Choroid plexus epithelial cell (primary cell): Measurements from ENCODE around the gene COX19.

Source experiments
- DNase-seq: peaks from one replicate; pipeline ENCODE4 v3.0.0-alpha.2; 2010; ENCODE audit warnings: low read depth
- H3K4me3 ChIP-seq: 2 replicates; pipeline ENCODE4 v1.5.1; 2011; ENCODE audit warnings: low read depth, mild to moderate bottlenecking, control low read depth, low read length, moderate library complexity
- TF ChIP-seq, protein P1 (sequence below): conservative IDR thresholded peaks from 2 replicates; pipeline ENCODE4 v1.5.1; 2011; ENCODE audit warnings: low read depth, mild to moderate bottlenecking, control low read depth, inconsistent platforms, low read length, moderate library complexity

The COX19 gene

DNA sequence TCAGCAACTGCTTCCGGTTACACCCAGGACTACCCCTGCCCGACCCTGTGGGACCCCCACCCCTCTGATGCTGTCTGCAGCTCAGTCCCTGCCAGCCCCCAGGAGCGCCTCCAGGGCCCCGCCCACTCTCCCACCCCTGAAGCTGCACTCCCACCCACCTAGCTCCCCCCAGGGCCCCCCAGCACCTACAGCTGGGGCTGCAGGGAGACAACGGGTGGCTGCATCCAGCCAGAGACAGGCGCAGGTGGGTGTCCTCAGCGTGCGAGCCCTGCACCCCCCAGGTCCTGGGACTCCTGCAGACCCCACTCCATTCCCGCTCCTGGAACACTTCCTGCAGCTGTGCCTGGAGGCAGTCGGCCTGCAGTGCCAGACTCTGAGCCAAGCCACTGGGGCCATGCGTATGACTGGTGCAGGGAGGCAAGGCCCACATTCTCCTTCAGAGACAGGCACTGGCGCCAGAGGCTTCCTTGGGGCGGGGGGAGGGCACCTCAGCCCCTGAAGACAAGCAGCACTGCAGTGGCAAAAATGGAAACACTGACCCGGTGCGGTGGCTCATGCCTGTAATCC lies 13.7 kb upstream of the COX19 start:
- no peak for DNase-seq
- H3K4me3 ChIP-seq, result no peak overlapping the region
- TF ChIP-seq, protein P1, sequence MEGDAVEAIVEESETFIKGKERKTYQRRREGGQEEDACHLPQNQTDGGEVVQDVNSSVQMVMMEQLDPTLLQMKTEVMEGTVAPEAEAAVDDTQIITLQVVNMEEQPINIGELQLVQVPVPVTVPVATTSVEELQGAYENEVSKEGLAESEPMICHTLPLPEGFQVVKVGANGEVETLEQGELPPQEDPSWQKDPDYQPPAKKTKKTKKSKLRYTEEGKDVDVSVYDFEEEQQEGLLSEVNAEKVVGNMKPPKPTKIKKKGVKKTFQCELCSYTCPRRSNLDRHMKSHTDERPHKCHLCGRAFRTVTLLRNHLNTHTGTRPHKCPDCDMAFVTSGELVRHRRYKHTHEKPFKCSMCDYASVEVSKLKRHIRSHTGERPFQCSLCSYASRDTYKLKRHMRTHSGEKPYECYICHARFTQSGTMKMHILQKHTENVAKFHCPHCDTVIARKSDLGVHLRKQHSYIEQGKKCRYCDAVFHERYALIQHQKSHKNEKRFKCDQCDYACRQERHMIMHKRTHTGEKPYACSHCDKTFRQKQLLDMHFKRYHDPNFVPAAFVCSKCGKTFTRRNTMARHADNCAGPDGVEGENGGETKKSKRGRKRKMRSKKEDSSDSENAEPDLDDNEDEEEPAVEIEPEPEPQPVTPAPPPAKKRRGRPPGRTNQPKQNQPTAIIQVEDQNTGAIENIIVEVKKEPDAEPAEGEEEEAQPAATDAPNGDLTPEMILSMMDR, result no peak

DNA sequence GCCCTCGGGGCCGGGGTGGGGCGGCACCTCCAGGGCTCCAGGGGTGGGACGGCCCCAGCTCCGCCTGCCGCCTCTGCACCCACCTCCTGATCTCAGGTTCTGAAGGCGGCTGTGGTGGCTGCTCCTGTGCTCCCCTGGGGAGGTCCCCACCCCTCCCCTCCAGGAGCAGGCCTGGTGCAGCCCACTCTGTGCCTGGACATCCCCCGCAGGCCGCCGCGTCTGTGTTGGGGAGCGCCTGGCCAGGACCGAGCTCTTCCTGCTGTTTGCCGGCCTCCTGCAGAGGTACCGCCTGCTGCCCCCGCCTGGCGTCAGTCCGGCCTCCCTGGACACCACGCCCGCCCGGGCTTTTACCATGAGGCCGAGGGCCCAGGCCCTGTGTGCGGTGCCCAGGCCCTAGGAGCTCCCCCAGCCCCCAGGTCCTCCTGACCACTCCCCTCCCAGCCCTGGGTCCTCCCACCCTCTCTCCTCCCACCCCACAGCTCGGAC lies 13.1 kb upstream of the COX19 start:
- TF ChIP-seq, protein P1, result no peak
- peak overlapping the region; percentile 38 for H3K4me3 ChIP-seq
- DNase-seq, result peak; percentile 56

DNA sequence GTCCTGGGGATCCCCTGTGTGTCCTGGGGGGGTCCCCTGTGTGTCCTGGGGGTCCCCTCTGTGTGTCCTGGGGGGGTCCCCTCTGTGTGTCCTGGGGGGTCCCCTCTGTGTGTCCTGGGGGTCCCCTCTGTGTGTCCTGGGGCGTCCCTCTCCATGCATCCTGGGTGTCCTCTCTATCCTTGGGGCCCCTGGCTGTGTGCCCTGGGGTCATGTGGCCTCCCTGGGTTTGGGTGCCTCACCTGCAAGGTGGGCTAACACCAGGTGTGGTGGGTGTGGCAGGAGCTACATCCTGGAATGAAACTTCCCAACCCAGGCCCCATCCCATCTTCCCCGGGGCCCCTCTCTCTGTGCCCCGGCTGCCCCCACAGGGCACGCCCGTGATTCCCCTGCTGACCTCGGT lies 12.6 kb upstream of the COX19 start:
- no peak for DNase-seq
- H3K4me3 ChIP-seq, result no peak overlapping the region
- TF ChIP-seq, protein P1, result no peak

DNA sequence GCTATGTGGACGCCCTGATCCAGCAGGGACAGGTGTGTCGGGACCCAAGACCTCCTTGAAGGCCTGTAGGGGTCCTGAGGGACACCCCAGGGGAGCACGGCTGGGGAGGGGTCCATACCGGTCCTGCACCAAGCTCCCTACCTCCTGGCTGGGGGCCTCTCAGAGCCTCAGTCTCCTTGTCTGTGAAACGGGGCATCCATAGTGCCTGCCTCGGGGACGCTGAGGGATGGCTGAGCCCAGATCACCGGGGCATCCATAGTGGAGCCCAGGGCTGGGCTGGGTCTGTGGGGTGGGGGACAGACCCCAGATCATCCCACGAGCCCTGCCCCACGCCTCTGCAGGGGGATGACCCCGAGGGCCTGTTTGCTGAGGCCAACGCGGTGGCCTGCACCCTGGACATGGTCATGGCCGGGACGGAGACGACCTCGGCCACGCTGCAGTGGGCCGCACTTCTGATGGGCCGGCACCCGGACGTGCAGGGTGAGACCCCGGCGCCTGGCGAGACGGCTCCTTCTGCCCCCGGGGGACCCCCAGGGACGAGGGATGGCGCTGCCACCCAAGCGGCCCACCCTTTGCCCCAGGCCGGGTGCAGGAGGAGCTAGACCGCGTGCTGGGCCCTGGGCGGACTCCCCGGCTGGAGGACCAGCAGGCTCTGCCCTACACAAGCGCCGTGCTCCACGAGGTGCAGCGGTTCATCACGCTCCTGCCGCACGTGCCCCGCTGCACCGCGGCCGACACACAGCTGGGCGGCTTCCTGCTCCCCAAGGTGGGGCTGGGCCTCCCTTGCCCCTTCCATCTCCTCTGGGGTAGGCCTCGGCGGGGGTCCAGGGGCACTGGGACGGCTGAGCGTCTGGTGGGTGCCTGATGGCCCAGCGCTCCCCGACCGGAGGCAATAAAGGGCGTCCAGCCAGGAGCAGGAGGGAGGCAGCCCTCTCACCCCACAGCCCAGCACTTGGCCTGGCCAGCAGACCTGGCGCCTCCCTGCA lies 11.7 kb upstream of the COX19 start:
- H3K4me3 ChIP-seq, result no peak overlapping the region
- DNase-seq, result no peak
- TF ChIP-seq, protein P1, result no peak

DNA sequence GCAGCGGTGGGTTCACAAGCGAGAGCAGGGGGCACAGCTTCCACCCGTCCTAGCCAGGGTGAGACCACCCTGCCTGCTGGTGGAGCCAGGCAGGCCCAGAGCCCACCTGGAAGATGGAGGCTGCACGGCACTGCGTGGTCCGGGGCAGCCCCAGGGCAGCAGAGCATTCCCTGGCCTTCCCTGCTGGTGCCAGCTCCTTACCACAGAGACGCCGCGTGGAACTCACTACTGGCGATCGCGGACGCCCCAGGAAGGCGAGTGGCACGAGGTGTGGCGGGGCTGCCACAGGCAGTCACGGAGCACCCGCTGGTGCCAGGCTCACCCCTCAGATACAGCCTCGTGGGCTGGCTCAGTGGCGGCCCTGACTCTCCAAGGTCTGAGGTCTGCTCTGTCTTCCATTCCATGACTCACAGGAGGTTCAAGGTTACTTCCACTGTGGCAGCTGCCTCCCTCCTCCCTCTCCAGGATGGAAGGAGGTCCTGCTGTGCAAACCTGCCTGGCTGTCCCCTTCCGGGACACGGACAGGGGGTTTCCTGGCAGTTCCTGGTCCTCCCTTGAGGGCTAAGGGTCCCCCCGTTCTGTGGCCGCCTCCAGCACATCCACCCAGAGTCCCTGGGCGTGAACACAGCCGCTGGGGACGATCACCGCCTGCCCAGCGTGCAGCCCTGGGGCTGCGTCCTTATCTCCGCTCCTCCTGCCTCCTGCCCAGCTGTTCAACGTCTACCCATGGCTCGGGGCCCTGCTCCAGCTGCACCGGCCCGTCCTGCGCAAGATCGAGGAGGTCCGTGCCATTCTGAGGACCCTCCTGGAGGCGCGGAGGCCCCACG lies 10.8 kb upstream of the COX19 start:
- TF ChIP-seq, protein P1, result no peak
- H3K4me3 ChIP-seq, result no peak overlapping the region
- DNase-seq, result peak; percentile 63

DNA sequence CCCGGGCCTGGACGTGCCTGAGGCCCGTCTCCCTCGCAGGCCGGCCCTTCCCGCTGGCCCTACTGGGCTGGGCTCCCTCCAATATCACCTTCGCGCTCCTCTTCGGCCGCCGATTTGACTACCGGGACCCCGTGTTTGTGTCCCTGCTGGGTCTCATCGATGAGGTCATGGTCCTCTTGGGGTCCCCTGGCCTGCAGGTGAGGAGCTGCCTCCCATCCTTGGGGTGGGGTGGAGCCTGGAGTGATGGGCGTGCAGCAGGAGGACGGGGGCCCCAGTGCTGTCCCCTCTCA lies 9.7 kb upstream of the COX19 start:
- no peak for DNase-seq
- TF ChIP-seq, protein P1, result no peak
- no peak overlapping the region for H3K4me3 ChIP-seq
